ENCODE data around the gene ABHD1. TPM values are rescaled to one million over a fixed set of nuclear protein-coding genes. Genes with fewer than 3 reads are reported as not detected.

The ABHD1 gene
- total and polyA plus RNA-seq, 3 donors from 2014 or later, result 37.3 to 141 (median 76.4) TPM

DNA sequence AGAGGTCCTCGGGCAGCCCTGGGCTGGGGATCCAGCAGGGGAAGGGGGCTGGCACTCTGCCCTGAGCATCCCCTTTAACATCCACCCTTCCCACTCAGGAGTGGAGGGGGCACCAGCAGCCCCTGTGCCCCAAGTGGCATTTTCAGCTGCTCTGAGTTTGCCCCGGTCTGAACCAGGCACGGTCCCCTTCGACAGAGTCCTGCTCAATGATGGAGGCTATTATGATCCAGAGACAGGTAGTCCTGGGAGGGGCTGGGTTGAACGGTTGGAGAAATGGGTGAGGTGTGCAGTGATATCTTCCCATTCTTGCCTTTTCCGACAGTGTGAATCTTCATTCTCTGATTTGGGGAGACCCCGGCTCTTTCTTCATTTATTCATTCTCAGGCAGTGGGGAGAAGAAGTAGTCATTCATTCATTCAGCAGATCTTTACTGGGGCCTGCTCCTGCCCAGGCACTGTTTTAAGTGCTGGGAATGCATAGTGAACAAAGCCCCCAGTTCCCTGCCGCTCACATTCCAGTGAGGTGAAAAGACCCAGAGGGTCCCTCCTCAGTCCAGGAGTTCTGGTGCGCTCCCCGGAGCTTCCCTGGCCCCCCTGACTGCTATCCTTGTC is 38.4 kb upstream of the ABHD1 start:
- Histone ChIP-seq H3K4me3 (peak overlapping the region; percentile 72 to 74), H3K4me1 (peaks cover 6% of the 10 kb centered on the region), H3K27me3 (no peaks in the 10 kb centered on the region), H3K36me3 (ENCODE audit: low read depth, missing control alignments) (no peaks in the 10 kb centered on the region), H3K9me3 (no peaks in the 10 kb centered on the region), H3K27ac (peak overlapping the region; percentile 65 to 95)
- TF ChIP-seq, protein P1, sequence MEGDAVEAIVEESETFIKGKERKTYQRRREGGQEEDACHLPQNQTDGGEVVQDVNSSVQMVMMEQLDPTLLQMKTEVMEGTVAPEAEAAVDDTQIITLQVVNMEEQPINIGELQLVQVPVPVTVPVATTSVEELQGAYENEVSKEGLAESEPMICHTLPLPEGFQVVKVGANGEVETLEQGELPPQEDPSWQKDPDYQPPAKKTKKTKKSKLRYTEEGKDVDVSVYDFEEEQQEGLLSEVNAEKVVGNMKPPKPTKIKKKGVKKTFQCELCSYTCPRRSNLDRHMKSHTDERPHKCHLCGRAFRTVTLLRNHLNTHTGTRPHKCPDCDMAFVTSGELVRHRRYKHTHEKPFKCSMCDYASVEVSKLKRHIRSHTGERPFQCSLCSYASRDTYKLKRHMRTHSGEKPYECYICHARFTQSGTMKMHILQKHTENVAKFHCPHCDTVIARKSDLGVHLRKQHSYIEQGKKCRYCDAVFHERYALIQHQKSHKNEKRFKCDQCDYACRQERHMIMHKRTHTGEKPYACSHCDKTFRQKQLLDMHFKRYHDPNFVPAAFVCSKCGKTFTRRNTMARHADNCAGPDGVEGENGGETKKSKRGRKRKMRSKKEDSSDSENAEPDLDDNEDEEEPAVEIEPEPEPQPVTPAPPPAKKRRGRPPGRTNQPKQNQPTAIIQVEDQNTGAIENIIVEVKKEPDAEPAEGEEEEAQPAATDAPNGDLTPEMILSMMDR (IDR thresholded peaks at IDR 0.05), result no peak
- TF ChIP-seq POLR2A (IDR thresholded peaks at IDR 0.05), result no peak
- 42 to 46% methylated on average over 7 to 10 of the region's 10 CpGs for whole genome bisulfite sequencing, 2 donors
- no peak for DNase-seq
- intact Hi-C loops (cut with DNase I; ENCODE audit: low total_unique reads), result loop anchor here (5.0 to 10.0 kb wide), 2 partner anchors 123 to 130 kb away; partner anchors contain the start of genes ATRAID, CAD and SLC5A6

DNA sequence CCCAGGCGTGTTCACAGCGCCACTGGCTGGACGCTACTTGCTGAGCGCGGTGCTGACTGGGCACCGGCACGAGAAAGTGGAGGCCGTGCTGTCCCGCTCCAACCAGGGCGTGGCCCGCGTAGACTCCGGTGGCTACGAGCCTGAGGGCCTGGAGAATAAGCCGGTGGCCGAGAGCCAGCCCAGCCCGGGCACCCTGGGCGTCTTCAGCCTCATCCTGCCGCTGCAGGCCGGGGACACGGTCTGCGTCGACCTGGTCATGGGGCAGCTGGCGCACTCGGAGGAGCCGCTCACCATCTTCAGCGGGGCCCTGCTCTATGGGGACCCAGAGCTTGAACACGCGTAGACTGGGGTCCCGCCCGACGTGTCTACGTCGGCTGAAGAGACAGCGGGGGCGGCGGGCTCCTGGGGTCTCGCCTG is 37.9 kb upstream of the ABHD1 start:
- peak overlapping the region; percentile 65 to 95 for H3K27ac ChIP-seq
- H3K9me3 ChIP-seq, result no peaks in the 10 kb centered on the region
- peaks cover 6% of the 10 kb centered on the region for H3K4me1 ChIP-seq
- H3K36me3 ChIP-seq (ENCODE audit: low read depth, missing control alignments), result no peaks in the 10 kb centered on the region
- intact Hi-C loops (cut with DNase I; ENCODE audit: low total_unique reads), result loop anchor here (5.0 to 10.0 kb wide), 2 partner anchors 123 to 129 kb away; partner anchors contain the start of genes ATRAID, CAD and SLC5A6
- TF ChIP-seq, protein P1 (IDR thresholded peaks at IDR 0.05), result peak in 1 of 3 experiments; percentile 28
- TF ChIP-seq POLR2A (IDR thresholded peaks at IDR 0.05), result no peak
- peak overlapping the region; percentile 72 to 74 for H3K4me3 ChIP-seq
- whole genome bisulfite sequencing, 2 donors, result 0 to 15% methylated on average over 14 to 15 of the region's 38 CpGs
- DNase-seq, result peak; percentile 88
- no peaks in the 10 kb centered on the region for H3K27me3 ChIP-seq

DNA sequence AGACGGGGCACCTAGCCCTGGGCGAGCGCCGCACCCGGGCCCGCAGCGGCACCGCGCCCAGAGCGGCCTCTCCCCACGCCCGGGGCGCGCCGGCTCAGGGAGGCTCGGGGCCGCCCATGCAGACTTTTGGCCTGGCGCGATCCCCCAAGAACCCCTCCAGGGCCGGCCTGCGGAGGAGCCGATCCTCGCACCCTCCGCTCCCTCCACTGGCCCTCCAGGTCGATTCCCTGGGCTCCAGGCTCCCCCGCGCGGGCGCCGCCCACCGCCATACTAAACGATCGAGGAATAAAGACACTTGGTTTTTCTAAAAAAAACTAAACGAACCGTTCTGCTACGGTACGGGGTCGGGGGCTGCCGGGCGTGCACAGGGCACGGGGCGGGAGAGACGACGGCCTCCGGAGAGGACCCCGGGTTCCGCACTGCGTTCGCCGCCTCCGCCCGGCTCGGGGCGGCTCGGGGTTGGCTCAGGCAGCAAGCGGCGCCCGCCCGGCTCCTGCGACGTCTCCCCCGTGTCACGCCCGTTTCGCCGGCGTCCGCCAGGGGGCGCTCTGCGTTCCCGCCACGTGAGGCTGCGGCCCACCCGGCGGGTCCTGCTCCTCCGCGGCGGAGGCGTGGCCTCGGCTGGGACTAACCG is 37.4 kb upstream of the ABHD1 start:
- Histone ChIP-seq H3K27me3 (no peaks in the 10 kb centered on the region), H3K4me1 (peaks cover 6% of the 10 kb centered on the region), H3K9me3 (no peaks in the 10 kb centered on the region), H3K27ac (peak overlapping the region; percentile 65 to 95), H3K4me3 (peak overlapping the region; percentile 72 to 74), H3K36me3 (ENCODE audit: low read depth, missing control alignments) (no peaks in the 10 kb centered on the region)
- intact Hi-C loops (cut with DNase I; ENCODE audit: low total_unique reads), result loop anchor here (5.0 to 10.0 kb wide), 2 partner anchors 124 to 129 kb away; partner anchors contain the start of genes ATRAID, CAD and SLC5A6
- TF ChIP-seq POLR2A (IDR thresholded peaks at IDR 0.05), result no peak
- TF ChIP-seq, protein P1 (IDR thresholded peaks at IDR 0.05), result peak; percentile 96 to 99 (median 97)
- peak; percentile 95 for DNase-seq
- 2% methylated on average over 64 of the region's 81 CpGs; no CpG with 5 or more reads in 1 of the 2 donors for WGBS, 2 donors

DNA sequence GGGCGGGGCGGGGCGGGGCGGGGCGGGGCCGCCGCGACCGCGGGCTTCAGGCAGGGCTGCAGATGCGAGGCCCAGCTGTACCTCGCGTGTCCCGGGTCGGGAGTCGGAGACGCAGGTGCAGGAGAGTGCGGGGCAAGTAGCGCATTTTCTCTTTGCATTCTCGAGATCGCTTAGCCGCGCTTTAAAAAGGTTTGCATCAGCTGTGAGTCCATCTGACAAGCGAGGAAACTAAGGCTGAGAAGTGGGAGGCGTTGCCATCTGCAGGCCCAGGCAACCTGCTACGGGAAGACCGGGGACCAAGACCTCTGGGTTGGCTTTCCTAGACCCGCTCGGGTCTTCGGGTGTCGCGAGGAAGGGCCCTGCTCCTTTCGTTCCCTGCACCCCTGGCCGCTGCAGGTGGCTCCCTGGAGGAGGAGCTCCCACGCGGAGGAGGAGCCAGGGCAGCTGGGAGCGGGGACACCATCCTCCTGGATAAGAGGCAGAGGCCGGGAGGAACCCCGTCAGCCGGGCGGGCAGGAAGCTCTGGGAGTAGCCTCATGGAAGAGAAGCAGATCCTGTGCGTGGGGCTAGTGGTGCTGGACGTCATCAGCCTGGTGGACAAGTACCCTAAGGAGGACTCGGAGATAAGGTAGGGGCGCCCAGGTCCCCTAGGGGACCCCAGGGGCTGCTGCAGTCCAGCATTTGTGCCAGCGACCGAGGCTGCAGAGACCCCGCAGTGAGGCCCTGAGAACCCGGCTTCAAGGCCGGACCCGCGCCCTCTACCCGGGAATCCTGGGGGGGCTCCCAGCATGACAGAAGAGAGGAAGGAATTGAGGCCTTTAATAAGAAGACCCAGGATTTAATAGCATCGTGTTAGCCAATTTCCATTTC is 36.7 kb upstream of the ABHD1 start, which contains the start of gene KHK:
KHK (plus strand) TSS at position 49 of the 870 bp plus-strand sequence; CDS start at position 537, 488 bp downstream.
- no peak for TF ChIP-seq POLR2A (IDR thresholded peaks at IDR 0.05)
- TF ChIP-seq, protein P1 (IDR thresholded peaks at IDR 0.05), result no peak
- no peaks in the 10 kb centered on the region for H3K36me3 ChIP-seq (ENCODE audit: low read depth, missing control alignments)
- H3K27ac ChIP-seq, result peak within 1 kb of the TSS; percentile 65 to 95
- peak within 1 kb of the TSS; percentile 72 to 74 for H3K4me3 ChIP-seq
- H3K27me3 ChIP-seq, result no peaks in the 10 kb centered on the region
- no peaks in the 10 kb centered on the region for H3K9me3 ChIP-seq
- H3K4me1 ChIP-seq, result peaks cover under 1% of the 10 kb centered on the region
- intact Hi-C loops (cut with DNase I; ENCODE audit: low total_unique reads), result loop anchor here (5.0 to 10.0 kb wide), 2 partner anchors 125 to 128 kb away; partner anchors contain the start of genes ATRAID, CAD and SLC5A6
- DNase-seq, result no peak
- 13 to 20% methylated on average over 10 to 47 of the region's 54 CpGs for WGBS, 2 donors
